H1 (cell line): Measurements from ENCODE around the gene CTSW. TPM values are rescaled to one million over a fixed set of nuclear protein-coding genes. Genes with fewer than 3 reads are reported as not detected.

Source experiments
- CTCF ChIA-PET: fragments of 300-600 bp; sonication (Branson Sonifier 250); formaldehyde crosslinking; loops from one replicate; lab custom pipeline; 2021; ENCODE audit not compliant: partially characterized antibody; lab: Charles Lee
- POLR2A ChIA-PET: fragments of 300-600 bp; sonication (Branson Sonifier 250); formaldehyde crosslinking; loops from one replicate; lab custom pipeline; 2021; ENCODE audit warnings: inconsistent platforms; ENCODE audit not compliant: partially characterized antibody; lab: Charles Lee
- DNase-seq, 2 experiments: peaks; one replicate each; pipeline versions ENCODE4 v3.0.0 to v3.0.0-alpha.2; 2010 to 2022; ENCODE audit warnings: low spot score in 2 of 2, low read depth in 1 of 2, mixed read lengths in 1 of 2
- FAIRE-seq: peaks from 2 replicates; lab custom pipeline; 2011; peaks lifted over from hg19 to GRCh38; lab: Jason Lieb, UNC
- H2AFZ ChIP-seq: 2 replicates; pipeline ENCODE4 v1.8.1; 2012; ENCODE audit warnings: low read length, inconsistent platforms
- H2AK5ac ChIP-seq: 2 replicates; pipeline ENCODE4 v1.6.1; 2013; ENCODE audit warnings: low read depth, low read length
- H2BK120ac ChIP-seq: replicated peaks from 2 replicates; pipeline ENCODE3; 2013; ENCODE audit warnings: low read depth, low read length, inconsistent platforms
- H2BK12ac ChIP-seq: 2 replicates; pipeline ENCODE4 v1.6.1; 2013; ENCODE audit warnings: low read depth, low read length
- H2BK15ac ChIP-seq: 2 replicates; pipeline ENCODE4 v1.6.1; 2013; ENCODE audit warnings: low read length
- H2BK20ac ChIP-seq: 2 replicates; pipeline ENCODE4 v1.6.1; 2013; ENCODE audit warnings: low read length
- H2BK5ac ChIP-seq: 2 replicates; pipeline ENCODE4 v1.6.1; 2013; ENCODE audit warnings: low read depth, low read length
- H3K14ac ChIP-seq: 2 replicates; pipeline ENCODE4 v1.6.1; 2013; ENCODE audit warnings: inconsistent platforms; ENCODE audit not compliant: insufficient read length
- H3K18ac ChIP-seq: 2 replicates; pipeline ENCODE4 v1.6.1; 2013; ENCODE audit warnings: low read length; ENCODE audit errors: extremely low read depth
- H3K23ac ChIP-seq: 2 replicates; pipeline ENCODE4 v1.6.1; 2013; ENCODE audit warnings: inconsistent platforms; ENCODE audit not compliant: insufficient read length
- H3K23me2 ChIP-seq: 2 replicates; pipeline ENCODE4 v1.6.1; 2013; ENCODE audit warnings: low read depth, low read length
- H3K27ac ChIP-seq: 2 replicates; pipeline ENCODE4 v1.6.1; 2011; ENCODE audit warnings: low read depth, low read length, inconsistent platforms
- H3K27me3 ChIP-seq, 4 experiments: replicated peaks in 1 of 4; 1 replicate in 1 of 4; 2 replicates in 3 of 4; pipeline versions ENCODE4 v1.6.1 to v1.8.1; 2011 to 2013; ENCODE audit warnings: low read length in 3 of 4, mild to moderate bottlenecking in 3 of 4, inconsistent platforms in 2 of 4, mixed read lengths in 2 of 4, moderate library complexity in 1 of 4; ENCODE audit not compliant: control insufficient read depth in 3 of 4, insufficient read depth in 3 of 4; ENCODE audit errors: extremely low read depth in 1 of 4
- H3K36me3 ChIP-seq, 4 experiments: 2 replicates each; pipeline versions ENCODE4 v1.6.1 to v1.8.1; 2011 to 2013; ENCODE audit warnings: mild to moderate bottlenecking in 4 of 4, low read length in 3 of 4, moderate library complexity in 2 of 4, control low read depth in 1 of 4, inconsistent platforms in 1 of 4; ENCODE audit not compliant: insufficient read depth in 4 of 4, control insufficient read depth in 2 of 4
- H3K4ac ChIP-seq: replicated peaks from 2 replicates; pipeline ENCODE3; 2013; ENCODE audit warnings: low read length, low read depth, mixed read lengths, inconsistent platforms; ENCODE audit not compliant: insufficient read length
- H3K4me1 ChIP-seq, 4 experiments: replicated peaks in 1 of 4; 1 replicate in 1 of 4; 2 replicates in 3 of 4; pipeline versions ENCODE4 v1.6.1 to v1.8.1; 2011 to 2013; ENCODE audit warnings: low read length in 3 of 4, inconsistent platforms in 2 of 4, mixed read lengths in 1 of 4; ENCODE audit not compliant: insufficient read depth in 4 of 4, control insufficient read depth in 3 of 4
- H3K4me2 ChIP-seq, 2 experiments: 2 replicates each; pipeline versions ENCODE4 v1.6.1 to v1.8.1; 2011 to 2013; ENCODE audit warnings: low read depth in 2 of 2, low read length in 2 of 2, control low read depth in 1 of 2, inconsistent platforms in 1 of 2, mild to moderate bottlenecking in 1 of 2; ENCODE audit not compliant: insufficient read depth in 1 of 2
- H3K4me3 ChIP-seq, 4 experiments: fragments of 200-600, 300-600 bp in 1 of 4; sonication (generic), shearing (Covaris generic), sonication (Bioruptor Twin) in 1 of 4; 2 replicates each; pipeline versions ENCODE4 v1.5.1 to v1.8.1; 2011 to 2016; ENCODE audit warnings: low read length in 4 of 4, low read depth in 3 of 4, control low read depth in 2 of 4, inconsistent platforms in 2 of 4, mild to moderate bottlenecking in 2 of 4, mixed read lengths in 1 of 4, moderate library complexity in 1 of 4; ENCODE audit not compliant: insufficient read depth in 2 of 4; ENCODE audit errors: extremely low read depth in 1 of 4
- H3K56ac ChIP-seq: replicated peaks from 2 replicates; pipeline ENCODE3; 2013; ENCODE audit warnings: low read depth, mild to moderate bottlenecking, mixed read lengths, low read length, inconsistent platforms; ENCODE audit not compliant: insufficient read length
- H3K79me1 ChIP-seq: 2 replicates; pipeline ENCODE4 v1.6.1; 2013; ENCODE audit warnings: low read depth, low read length, control low read depth
- H3K79me2 ChIP-seq, 2 experiments: 2 replicates each; pipeline versions ENCODE4 v1.6.1 to v1.8.1; 2012 to 2013; ENCODE audit warnings: low read length in 2 of 2, mild to moderate bottlenecking in 2 of 2, inconsistent platforms in 1 of 2; ENCODE audit not compliant: insufficient read depth in 2 of 2, control insufficient read depth in 1 of 2
- H3K9ac ChIP-seq, 4 experiments: replicated peaks in 1 of 4; 1 replicate in 1 of 4; 2 replicates in 3 of 4; pipeline versions ENCODE4 v1.6.1 to v1.8.1; 2011 to 2013; ENCODE audit warnings: low read depth in 3 of 4, low read length in 3 of 4, control low read depth in 2 of 4, mild to moderate bottlenecking in 2 of 4, moderate library complexity in 2 of 4, inconsistent platforms in 1 of 4; ENCODE audit errors: extremely low read depth in 1 of 4
- H3K9me3 ChIP-seq, 2 experiments: 2 replicates each; pipeline versions ENCODE4 v1.6.1 to v1.8.1; 2012 to 2013; ENCODE audit warnings: mild to moderate bottlenecking in 2 of 2, moderate library complexity in 2 of 2, control low read depth in 1 of 2, inconsistent platforms in 1 of 2, low read depth in 1 of 2, low read length in 1 of 2, mixed read lengths in 1 of 2; ENCODE audit not compliant: insufficient read depth in 2 of 2
- H4K20me1 ChIP-seq, 2 experiments: replicated peaks in 1 of 2; 2 replicates each; pipeline versions ENCODE3 to v1.8.1; 2011 to 2013; ENCODE audit warnings: inconsistent platforms in 2 of 2, low read length in 2 of 2, mild to moderate bottlenecking in 1 of 2; ENCODE audit not compliant: insufficient read depth in 2 of 2, control insufficient read depth in 1 of 2
- H4K5ac ChIP-seq: 2 replicates; pipeline ENCODE4 v1.6.1; 2013; ENCODE audit warnings: low read length, low read depth, mixed read lengths, inconsistent platforms; ENCODE audit not compliant: insufficient read length
- H4K8ac ChIP-seq: 2 replicates; pipeline ENCODE4 v1.8.0; 2013; ENCODE audit warnings: mild to moderate bottlenecking, moderate library complexity, low read length, inconsistent platforms; ENCODE audit not compliant: insufficient read depth; ENCODE audit errors: extremely low read depth
- H4K91ac ChIP-seq: replicated peaks from 2 replicates; pipeline ENCODE3; 2013; ENCODE audit warnings: low read length, mixed read lengths, inconsistent platforms; ENCODE audit not compliant: insufficient read length
- SAP30 ChIP-seq: fragments of 300-600 bp; sonication (generic); IDR thresholded peaks from 2 replicates; pipeline ENCODE4 v1.7.1; 2012; ENCODE audit warnings: low read length, moderate library complexity, mild to moderate bottlenecking, inconsistent platforms; ENCODE audit not compliant: insufficient read depth, insufficient replicate concordance
- ZNF274 ChIP-seq: IDR thresholded peaks from 2 replicates; pipeline ENCODE4 v1.7.0; 2012; ENCODE audit warnings: low read length, borderline replicate concordance; ENCODE audit errors: extremely low read depth
- WGBS, 2 experiments: shearing (Covaris generic) in 1 of 2; methylation state at CpG; one replicate each; pipeline versions ENCODE4 v1.1.6 to v1.1.7; 2013 to 2015; ENCODE audit warnings: low lambda C conversion rate in 2 of 2, mixed read lengths in 2 of 2, inconsistent platforms in 1 of 2, low coverage in 1 of 2, missing lambda C conversion rate in 1 of 2; ENCODE audit not compliant: insufficient replicate concordance in 2 of 2, insufficient coverage in 1 of 2, insufficient read length in 1 of 2; ENCODE audit errors: extremely low coverage in 1 of 2, missing lambda C conversion rate in 1 of 2; 5-methylcytosine and 5-hydroxymethylcytosine counted together
- polyA plus RNA-seq, 7 experiments: library from polyadenylated mRNA; depleted of rRNA in 3 of 7; stranded (reverse) in 5 of 7; unstranded in 2 of 7; fragments of >200 nt in 5 of 7; fragments of 200-250 nt in 2 of 7; gene quantifications; 1 replicate in 5 of 7; 2 replicates in 1 of 7; 4 replicates in 1 of 7; pipeline versions ENCODE4 v1.2.1 to v1.2.3, GENCODE V29; 2011 to 2013; ENCODE audit warnings: missing spikeins in 2 of 7, mixed read lengths in 2 of 7
- total RNA-seq: library from RNA; stranded (reverse); fragmentation: NEBNext Ultra II Directional; extraction: Animal tissue kit (Norgen Biotek cat#: 25700); gene quantifications from 2 replicates; pipeline ENCODE4 v1.2.1, GENCODE V29; 2021

CTSW gene
- total and polyA plus RNA-seq, 2 of the 8 experiments (the other 6 are each of a cell fraction or from before 2014, with no cell fraction given), result not detected

DNA sequence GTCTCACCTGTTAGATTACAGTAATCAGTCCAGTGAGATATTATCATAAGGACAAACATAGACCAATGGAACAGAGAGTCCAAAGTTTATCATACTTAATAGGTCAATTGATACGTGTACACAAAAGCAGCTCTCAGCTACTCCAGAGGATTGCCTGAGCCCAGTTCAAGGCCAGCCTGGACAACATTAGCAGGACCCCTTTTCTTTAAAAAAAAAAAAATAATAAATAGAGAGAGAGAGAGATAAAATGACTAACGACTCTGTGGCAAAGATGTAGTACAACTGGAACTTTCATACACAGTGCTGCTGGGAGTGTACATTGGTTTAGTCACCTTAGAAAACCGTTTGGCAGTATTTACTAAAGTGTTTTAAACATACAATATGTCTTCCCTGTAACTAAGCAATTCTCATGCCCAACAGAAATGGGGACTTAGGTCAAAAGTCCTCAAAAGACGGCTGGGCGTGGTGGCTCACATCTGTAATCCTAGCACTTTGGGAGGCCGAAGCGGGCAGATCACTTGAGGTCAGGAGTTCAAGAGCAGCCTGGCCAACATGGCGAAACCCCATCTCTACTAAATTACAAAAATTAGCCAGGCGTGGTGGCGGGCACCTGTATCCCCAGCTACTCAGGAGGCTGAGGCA, 35.3 kb upstream of the CTSW start:
- Histone ChIP-seq H3K18ac (no peak overlapping the region), H3K56ac (no peak overlapping the region), H3K4ac (no peak overlapping the region), H3K23me2 (no peaks in the 10 kb centered on the region), H3K9ac (no peak overlapping the region), H2BK20ac (no peak overlapping the region), H3K4me2 (no peak overlapping the region), H3K36me3 (no peaks in the 10 kb centered on the region), H2BK15ac (no peak overlapping the region), H3K79me1 (no peaks in the 10 kb centered on the region), H4K8ac (no peak overlapping the region), H3K4me1 (no peaks in the 10 kb centered on the region; a peak in 1 of 7 replicates), H3K79me2 (no peaks in the 10 kb centered on the region), H2BK12ac (no peak overlapping the region), H2AFZ (no peak overlapping the region), H4K5ac (no peak overlapping the region), H3K14ac (no peak overlapping the region), H3K27me3 (no peaks in the 10 kb centered on the region; a peak in 1 of 7 replicates), H2BK5ac (no peak overlapping the region), H3K27ac (no peak overlapping the region), H3K9me3 (no peaks in the 10 kb centered on the region), H4K20me1 (no peaks in the 10 kb centered on the region), H4K91ac (no peak overlapping the region), H3K23ac (no peak overlapping the region), H3K4me3 (no peak overlapping the region), H2BK120ac (no peak overlapping the region), H2AK5ac (no peak overlapping the region)
- no peak for DNase-seq
- 81% methylated on average over 10 of the region's 10 CpGs; no CpG with 5 or more reads in 1 of the 2 experiments for WGBS, 2 experiments
- ChIA-PET CTCF (interaction anchor here (0.5 to 15.2 kb wide), 7 partner anchors 8 to 124 kb away, joined by 3 to 283 read pairs (median 6); partner anchors contain the start of genes CCDC85B, CFL1, CTSW and FIBP), POLR2A (interaction anchor here (0.6 to 38.3 kb wide), 4 partner anchors 9 to 474 kb away, joined by 3 to 1071 read pairs (median 4); partner anchors contain the start of genes CCDC85B, CFL1, CTSW and EFEMP2)
- TF ChIP-seq SAP30, result no peak
- no peak for TF ChIP-seq ZNF274
- FAIRE-seq, result no peak
